ENCODE measurements around the gene ARMC2.
"Not testable (repeated sequence)": the region's sequence is repeated elsewhere in the genome, so short reads cannot be mapped to it uniquely, and the experiment has no call there.

ARMC2 gene

DNA sequence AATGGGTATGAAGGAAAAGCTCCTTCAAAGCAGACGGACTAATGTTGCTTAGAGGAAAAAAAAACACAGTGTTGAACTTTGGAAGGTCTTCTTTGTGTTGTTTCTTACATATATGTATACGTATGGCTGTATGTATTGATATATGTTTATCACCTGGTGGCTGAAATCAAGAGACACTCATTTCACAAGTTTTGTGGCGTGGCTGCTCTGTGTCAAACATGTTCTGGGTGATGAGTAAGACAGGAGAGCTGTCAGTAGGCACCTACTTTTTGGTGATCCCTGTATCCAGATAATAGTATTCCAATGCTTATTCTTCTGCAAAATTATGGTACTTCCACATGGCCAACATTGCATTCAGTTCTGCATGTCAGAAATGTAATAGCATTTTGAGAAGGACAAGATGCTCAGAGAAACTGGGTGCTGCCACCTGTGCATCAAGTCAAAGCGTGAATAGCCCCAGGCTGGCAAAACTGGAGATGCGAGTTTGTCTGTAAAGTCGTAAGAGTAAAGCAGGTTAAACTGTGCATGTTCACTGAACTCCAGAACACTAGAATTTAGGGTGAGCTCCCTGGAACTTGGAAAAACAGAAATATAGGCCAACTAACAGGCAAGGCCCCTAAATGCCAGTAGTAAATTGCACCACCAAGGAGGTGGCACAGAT lies 67.9 kb downstream of the ARMC2 start:
- DNase-seq (ENCODE audit: low spot score): no peak

DNA sequence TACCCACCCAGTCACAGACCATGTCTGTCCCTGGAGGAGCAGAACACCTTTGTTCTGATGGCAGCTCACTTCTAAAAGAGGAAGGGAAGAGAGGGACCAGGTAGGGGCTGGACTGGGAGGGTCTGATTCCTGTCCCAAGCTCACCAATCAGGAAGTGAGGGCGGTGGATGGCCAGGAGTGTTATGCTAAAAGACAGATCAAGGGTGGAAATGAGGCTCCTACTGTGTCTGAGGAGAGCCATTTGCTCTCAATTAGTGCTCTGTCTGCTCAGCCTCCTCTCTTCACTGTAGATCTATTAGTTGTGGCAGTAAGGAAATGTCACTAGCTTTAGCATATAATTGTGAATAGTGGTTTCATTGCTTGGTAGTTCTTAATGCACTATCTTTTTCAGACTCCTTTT lies 72.5 kb downstream of the ARMC2 start:
- DNase-seq (ENCODE audit: low spot score): no peak

DNA sequence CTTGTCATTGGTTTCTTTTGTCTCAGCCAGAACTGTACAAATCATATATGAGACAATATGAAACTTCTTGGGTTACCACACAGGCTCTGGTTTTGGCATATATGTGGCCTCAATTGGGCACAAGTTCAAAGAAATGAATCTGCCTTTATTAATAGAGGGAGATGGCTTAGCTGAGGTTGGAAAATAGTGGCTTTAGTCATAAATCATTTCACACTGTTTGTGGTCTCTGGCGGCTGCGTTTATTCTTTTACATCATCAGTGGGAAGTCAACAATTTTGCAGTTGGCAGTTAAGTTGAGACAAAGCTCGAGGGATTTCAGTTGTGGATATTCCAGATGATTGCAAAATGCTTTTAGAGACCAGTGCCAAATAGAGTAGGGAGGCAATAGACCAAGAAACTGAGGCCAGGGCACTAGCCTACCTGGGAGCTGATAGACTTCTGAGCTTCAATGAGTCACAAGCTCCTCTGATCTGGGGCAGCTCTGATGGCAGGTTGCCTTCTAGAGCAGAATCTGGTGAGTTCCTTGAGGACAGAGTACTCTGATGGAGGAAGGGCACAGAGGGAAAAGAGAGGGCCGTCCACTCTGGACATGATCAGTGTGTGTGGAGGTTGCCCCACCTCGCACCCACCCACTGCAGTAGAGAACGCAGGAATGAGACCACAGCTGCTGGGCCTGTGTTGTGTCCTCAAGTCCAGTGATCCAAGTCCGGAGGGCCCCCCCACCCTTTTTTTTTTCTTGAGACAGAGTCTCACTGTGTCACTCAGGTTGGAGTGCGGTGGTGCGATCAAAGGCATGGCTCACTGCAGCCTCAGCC lies 73.5 kb downstream of the ARMC2 start:
- DNase-seq (ENCODE audit: low spot score): no peak

DNA sequence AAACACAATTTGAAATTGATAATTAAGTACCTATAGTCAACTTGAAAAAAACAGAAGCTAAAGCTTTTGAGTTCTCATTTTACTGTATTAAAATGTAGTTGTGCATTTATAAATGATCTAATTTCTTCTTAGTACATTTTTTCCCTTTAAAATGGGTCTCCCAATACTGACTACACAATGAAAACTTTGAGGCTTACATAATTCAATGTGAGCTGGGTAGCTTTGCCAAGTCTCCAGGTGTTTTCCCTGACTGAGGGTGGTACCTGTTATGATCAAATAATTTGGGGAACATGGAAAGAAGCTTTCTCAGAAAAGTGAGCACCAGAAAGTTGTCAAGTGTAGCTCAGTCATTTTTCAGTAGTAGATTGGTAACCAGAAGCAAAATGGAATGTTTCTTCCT lies 74.3 kb downstream of the ARMC2 start:
- DNase-seq (ENCODE audit: low spot score): no peak

DNA sequence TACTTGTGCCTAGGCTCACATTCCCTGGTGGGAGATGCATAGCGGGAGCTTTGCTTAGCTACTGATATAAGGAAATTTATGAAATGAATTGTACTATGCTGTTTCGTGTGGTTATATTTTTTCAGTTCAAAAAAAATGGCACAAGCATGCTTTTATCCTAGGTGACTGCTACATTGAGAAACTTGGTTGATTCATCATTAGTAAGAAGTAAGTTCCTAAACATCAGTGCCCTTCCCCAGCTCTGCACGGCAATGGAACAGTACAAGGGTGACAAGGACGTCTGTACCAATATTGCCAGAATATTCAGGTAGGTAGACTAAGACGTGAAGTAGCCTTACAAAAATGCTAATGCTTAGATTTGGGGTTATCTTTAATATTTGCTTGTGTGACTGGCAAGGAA lies 79.7 kb downstream of the ARMC2 start:
- no peak for DNase-seq (ENCODE audit: low spot score)

DNA sequence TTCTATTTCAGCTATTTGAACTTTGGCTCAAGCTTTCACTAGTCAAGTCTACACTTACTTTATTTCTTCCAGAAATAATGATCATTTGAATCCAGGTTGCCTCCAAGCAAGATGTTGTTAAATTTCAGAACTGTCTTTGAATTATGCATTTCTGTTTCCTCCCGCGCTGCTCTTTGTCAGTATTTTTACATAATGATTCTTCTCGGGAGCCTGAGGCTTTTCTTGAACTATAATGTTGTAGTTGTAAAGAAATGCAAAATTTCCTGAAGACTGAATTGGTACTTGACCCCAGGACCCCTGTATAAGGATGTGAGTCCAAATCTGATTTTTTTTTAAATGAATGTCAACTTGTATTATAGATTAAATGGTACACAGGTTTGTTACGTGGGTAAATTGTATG lies 80.4 kb downstream of the ARMC2 start:
- DNase-seq (ENCODE audit: low spot score): no peak

DNA sequence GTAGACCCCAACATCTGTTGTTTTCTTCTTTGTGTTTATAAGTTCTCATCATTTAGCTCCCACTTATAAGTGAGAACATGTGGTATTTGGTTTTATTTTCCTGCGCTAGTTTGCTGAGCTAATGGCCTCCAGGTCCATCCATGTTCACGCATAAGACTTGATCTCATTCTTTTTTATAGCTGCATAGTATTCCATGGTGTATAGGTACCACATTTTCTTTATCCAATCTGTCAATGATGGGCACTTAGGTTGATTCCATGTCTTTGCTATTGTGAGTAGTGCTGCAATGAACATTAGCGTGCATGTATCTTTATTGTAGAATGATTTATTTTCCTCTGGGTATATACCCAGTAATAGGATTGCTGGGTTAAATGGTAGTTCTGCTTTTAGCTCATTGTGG lies 82.9 kb downstream of the ARMC2 start:
- not testable (repeated sequence) for DNase-seq (ENCODE audit: low spot score)

DNA sequence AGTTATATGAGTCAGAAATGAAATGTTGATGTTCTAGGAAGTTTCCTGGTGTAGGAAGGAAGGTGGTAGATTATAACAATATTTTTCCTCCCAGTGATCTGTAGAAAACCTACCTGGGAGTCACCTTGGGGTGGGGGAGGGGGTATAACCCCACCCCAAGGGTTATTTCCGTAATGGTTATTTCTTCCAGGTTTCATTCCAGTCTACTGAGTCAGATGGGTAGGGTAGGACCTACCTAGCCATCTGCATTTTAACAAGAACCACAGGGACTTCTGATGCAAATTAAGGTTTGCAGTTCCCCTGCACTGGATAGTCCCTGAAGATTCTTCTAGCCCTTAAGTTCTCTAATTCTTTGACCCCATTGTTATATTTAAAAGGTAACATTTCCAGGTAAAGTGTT lies 88.9 kb downstream of the ARMC2 start:
- no peak for DNase-seq (ENCODE audit: low spot score)

DNA sequence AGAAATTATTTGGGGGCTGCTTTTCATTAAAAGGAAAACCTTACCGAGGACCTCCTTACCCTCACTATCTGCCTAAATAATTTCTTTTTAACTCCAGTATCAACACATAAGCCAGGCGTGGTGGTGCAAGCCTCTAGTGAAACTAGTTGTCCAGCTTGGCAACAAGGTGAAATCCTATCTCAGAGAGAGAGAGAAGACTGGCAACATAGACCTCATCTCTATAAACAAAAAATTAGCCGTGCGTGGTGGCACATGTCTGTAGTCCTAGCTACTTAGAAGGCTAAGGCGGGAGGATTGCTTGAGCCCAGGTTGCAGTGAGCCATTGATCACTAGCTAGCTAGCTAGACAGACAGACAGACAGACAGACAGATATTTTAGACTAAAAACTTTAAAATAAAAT lies 92.5 kb downstream of the ARMC2 start:
- DNase-seq (ENCODE audit: low spot score): no peak

DNA sequence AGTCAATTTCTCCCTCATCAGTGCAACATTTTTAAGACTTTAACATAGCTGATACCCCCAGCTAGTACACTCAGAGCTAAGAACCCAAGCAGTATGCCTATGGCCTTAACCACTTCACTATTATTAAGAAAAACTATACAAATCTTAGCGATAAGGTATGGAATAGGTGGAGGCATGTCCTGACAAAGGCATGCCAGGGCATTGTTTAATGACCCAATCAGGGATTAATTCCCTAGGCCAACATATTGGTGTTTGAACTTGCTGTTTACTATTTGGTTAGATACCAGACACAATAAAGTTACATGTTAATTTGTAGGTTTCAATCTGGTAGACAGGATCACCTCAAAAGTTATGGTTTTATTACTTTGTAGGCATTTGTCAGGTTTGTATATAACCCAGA lies 93.1 kb downstream of the ARMC2 start:
- no peak for DNase-seq (ENCODE audit: low spot score)

DNA sequence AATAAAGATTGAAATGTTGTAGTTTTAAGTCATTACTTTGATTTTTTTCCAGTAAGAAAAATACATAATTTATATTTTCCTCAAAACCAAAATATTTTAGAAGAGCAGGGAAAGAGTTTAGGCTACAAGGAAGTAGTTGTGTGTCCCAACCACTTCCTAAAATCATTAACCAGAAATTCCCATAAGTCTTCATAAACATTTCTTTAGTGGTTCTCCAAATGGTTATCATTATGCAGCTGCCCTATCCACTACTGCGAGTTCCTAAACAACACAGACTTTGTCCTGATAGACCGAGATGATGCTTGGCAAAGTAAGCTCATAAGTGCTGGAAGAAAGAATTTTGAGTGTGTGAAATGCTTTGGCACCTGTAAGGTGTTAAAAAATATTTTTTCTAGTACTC lies 93.6 kb downstream of the ARMC2 start:
- no peak for DNase-seq (ENCODE audit: low spot score)

DNA sequence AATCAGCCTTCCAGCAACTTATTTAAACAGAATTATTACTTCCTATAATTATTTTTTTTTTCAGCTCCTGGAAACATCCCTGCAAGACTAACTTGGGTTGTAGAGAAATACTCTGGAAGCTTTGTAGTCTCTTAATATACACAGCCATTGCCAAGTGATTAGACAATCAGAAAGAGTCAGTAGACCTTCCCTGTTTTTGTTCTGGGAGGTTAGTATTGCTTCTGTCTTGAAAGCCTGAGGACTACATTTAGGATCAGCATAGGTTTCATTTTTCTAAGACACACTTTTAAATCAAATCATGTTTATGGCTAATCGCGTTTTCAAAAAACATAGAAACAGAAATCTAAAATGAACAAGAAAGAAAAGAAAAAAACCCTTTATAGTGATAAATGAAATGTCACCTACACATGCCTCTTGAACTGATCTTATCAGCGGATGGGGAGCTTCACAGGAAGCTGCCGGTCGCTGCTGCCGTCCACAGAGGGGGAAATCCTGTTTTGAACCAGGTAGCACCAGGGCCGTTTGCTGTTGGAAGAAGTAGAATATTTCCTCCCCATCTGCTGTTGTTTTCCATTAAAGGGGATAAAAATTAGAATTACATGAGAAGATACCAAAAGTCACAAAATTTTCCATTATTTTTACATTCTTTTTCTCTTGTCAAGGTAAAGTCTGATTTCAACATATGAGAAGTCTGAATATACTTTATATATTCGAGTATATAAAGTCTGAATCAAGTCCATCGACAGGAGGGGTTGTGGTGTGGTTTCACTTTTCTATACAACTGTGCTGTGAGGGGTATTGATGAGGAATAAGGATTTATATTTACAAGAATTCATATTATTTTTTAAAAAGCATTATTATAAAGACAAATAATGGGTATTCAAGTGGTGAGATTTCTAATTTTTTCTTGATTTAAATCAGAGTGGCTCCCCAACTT lies 94.6 kb downstream of the ARMC2 start:
- no peak for DNase-seq (ENCODE audit: low spot score)

DNA sequence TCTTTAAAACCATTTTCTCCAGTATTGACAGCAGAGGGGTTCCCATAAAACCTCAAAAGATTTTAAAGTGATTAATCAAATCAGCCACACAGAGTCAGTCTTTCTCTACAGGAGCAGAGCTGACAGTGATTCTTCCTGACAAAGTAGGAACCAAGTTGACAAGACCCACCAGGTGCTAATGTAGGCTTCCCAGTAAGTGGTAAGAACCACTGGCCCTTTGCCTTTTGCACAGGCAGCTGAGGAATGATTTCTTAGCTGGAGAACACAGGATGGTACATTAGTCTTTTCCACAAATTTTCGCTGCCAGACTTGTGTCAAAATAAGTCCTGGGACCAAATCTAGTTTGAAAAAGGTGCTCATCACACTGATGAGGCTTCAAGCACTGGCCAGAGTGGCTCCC lies 95.8 kb downstream of the ARMC2 start:
- no peak for DNase-seq (ENCODE audit: low spot score)

DNA sequence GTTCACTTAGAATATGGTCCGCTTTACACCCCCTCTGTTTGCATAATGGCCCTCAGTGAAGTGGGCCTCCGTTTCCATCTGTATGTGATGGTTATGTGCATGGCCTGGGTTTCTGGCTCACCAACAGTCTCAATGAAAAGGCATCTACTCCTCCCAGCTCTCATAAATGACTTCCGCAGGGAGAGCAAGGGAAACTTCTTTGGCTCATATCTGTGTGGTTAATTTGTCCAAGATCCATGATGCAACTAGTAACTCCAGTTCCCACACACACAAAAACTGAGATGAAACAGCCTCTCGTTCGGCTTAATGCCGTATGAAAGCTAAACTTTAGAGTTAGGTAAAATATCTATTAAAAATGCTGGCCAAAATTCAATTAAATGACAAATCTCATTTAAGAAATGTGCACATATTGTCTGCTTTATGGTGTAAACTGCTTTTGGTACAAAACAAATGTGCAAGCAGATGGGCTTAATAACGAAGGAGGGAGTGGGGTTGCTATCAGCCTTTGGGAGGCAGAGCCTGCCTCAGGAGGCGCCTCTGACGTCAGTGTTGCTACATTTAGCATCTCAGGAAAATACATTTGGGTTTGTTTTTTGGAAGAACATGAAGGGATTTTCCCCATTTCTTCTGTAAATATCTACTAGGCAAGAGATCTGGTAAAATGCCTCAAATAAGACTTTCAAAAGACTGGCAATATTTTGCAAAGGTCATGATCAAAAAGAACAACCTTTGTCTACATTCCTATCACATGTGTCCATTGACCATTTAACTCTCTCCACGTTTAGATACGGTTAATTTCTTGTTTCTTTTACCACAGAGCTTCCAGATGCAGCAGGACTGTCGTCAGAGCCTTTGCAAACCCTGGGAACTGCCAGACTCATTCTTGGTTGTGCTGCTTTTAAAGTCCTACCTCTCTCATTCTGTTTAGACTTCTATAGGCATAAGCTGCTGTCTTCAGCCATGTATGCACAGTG lies 96.8 kb downstream of the ARMC2 start:
- no peak for DNase-seq (ENCODE audit: low spot score)

DNA sequence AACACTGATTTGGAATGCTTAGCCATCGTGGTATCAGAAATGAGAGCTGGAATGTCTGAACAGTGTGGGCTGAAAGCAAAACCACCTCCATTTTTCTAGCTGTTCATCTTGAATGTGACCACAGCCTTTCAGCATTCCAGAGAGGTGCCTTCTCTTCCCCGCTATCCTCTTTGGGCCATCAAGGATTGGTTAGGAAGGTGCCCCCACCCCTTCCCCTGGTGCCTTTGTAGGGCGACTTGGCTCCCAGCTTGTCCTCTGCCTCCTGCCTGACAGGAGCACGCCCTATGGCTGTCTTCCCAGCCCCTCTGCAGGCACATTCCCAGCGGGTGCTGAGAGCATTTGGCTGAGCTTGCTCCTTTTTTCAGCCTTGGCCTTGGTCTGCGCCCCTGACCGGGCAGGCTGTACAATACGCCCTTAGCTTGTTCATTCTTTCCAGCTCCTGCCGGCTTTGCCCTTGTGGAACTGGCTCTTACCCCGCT lies 97.5 kb downstream of the ARMC2 start:
- no peak for DNase-seq (ENCODE audit: low spot score)

DNA sequence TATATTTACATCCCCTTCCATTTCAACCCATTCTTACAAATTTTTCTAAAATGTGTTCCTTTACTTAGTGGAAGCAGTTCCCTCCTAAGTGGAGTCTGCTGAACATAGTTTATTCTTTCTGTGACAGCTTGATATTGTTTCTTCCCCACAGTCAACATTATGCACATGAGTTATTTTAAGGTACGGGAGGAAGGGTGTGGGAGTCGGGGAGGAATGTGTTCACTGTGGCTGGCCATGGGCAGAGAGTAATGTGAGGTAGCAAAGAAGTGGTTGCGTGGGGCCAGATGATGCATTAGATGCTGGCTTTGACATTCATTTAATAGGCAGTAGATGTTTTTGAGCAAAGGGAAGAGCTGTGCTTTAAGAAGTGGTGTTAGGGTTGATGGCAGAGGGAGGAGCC lies 98.5 kb downstream of the ARMC2 start:
- DNase-seq (ENCODE audit: low spot score): no peak

DNA sequence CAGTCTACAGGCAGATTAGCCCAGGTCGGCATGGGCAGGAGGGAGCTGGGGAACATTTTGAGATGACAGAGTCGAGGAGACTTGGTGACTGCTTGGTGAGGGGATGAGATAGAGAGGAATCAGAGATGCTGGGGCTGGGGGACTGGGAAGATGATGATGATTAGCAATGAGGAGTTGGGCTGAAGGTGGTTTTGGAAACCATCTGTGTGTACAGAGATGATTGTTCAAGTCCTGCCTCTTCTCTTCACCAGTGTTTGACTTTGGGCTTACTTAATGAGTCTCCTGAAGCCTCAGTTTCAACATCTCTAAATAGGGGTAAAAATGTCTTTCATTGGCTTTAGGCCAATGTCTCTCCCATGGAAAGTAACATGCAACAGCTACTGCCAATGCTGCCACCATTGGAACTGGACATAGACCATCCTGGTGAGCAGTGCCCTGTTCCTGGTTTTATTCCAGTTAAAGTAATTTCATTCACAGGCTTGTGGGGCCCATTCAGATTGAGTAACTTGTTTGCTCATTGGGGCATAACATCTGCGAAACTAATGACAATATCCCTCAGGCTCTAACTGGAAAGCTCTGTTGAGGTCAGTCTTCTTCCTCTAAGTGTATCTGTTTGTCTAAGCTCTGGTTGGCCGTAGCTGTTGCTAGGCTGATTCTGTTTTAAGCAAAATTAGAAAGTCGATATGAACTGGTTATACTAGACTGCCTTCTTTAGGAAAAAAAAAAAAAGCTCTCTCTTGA lies 99.1 kb downstream of the ARMC2 start:
- DNase-seq (ENCODE audit: low spot score): no peak

DNA sequence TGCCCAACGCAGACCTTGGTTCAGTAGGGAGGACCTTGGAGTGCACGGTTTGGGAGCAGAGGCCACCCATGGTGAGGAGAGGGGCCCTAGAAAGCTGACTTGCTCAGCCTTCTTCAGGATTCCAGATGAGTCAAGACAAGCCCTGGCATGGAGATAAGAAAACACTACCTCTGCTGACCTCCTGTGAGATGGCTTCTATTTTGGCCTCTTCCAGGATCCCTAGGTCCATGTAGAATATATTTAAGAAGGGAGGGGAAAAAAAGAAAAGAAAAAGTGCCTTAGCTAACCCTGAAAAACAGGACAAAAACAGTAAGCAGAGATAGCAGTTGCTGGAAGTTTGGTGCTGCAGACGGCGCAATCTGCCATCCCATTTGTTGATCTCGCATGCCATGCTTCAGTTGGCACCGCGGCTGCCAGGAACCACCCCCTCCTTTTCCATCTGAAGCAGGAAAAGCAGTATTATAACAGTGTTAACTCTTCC lies 100.0 kb downstream of the ARMC2 start:
- no peak for DNase-seq (ENCODE audit: low spot score)

DNA sequence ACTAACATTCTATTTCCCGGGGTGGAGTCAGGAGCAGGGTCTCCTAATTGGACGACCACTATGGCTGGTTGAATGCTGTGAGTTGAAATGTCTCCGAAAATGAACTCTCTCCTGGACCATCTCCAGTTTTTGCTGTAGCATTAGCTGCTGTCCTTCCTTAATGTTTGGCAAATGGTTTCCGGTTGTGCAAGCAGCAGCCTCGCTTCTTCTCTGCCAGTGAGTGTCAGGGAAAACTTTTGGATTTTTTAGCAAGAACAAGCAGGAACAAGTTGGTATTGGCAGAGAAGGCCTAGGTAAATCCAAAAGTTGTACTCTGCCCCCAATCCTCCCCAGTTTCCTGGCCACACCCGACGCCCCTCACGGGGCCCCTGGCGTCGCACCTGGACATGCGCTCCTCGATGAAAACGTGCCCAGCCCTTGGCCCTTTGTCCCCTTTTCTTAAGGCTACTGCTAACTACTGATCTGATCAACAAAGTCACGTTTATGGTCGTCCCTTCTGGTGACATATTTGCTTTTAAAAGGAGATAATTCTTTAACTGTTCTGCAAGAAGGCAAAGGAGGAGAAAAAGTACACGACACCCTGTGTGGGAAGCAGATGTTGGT lies 103.2 kb downstream of the ARMC2 start:
- DNase-seq (ENCODE audit: low spot score): no peak

Measured in germinal center (tissue), 1 donor.